OCI-LY3 (cell line): ENCODE results near the gene IMMT.

Experiments
- EZH2phosphoT487 ChIP-seq: fragments of 200-600 bp; shearing (Covaris generic); IDR thresholded peaks from 2 replicates; pipeline ENCODE4 v1.6.1; 2018; ENCODE audit warnings: antibody characterized with exemption, mixed run types, low read depth
- TF ChIP-seq, protein P1 (sequence below): fragments of 200-600, 300-600 bp; sonication (generic); IDR thresholded peaks from 2 replicates; pipeline ENCODE4 v1.5.1; 2014; ENCODE audit warnings: antibody characterized with exemption, low read length, low read depth

DNA sequence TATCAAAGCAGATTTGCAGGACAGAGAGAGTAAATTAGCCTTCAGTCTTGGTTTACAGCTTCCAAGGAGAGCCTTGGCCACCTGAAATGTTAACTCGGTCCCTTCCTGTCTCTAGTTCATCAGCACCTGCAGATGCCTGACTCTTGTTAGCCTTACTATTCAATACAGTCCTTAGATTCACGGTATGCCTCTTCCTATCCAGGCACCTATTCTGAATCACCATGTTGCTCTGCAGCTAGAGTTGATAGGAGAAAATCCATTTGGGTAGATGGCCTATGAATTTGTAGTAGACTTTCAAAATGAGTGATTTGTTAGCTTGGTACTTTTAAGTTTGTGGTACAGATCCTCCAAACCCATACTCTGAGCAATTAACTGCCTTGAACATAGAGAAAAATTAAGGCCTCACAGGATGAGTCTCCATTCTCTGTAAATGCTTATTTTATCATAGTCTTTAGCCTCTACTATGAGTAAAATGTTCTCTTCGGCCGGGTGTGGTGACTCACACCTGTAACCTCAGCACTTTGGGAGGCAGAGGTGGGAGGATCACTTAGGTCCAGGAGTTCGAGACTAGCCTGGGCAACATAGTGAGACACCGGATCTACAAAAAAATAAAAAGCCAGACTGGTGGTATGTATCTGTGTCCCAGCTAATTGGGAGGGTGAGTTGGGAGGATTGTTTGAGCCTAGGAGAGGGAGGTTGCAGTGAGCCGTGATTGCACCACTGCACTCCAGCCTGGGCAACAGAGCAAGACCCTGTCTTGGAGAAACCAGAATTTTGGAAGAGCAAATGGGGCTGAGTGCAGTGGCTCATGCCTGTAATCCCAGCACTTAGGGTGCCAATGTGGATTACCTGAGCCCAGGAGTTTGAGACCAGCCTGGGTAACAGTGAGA lies 56.3 kb downstream of the IMMT start:
- TF ChIP-seq, protein P1, sequence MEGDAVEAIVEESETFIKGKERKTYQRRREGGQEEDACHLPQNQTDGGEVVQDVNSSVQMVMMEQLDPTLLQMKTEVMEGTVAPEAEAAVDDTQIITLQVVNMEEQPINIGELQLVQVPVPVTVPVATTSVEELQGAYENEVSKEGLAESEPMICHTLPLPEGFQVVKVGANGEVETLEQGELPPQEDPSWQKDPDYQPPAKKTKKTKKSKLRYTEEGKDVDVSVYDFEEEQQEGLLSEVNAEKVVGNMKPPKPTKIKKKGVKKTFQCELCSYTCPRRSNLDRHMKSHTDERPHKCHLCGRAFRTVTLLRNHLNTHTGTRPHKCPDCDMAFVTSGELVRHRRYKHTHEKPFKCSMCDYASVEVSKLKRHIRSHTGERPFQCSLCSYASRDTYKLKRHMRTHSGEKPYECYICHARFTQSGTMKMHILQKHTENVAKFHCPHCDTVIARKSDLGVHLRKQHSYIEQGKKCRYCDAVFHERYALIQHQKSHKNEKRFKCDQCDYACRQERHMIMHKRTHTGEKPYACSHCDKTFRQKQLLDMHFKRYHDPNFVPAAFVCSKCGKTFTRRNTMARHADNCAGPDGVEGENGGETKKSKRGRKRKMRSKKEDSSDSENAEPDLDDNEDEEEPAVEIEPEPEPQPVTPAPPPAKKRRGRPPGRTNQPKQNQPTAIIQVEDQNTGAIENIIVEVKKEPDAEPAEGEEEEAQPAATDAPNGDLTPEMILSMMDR = no peak
- no peak for TF ChIP-seq EZH2phosphoT487
